ENCODE measurements around the gene ABCC11. TPM values are rescaled to one million over a fixed set of nuclear protein-coding genes. Genes with fewer than 3 reads are reported as not detected.

ABCC11 gene
- total RNA-seq, 6 experiments from 2014 or later: 0.05 to 0.26 (median 0.12) TPM; not detected in 3

GRCh38 chr16:48180868-48181480 is 66.4 kb downstream of the ABCC11 start:
- H3K27me3 Mint-ChIP-seq (ENCODE audit: insufficient read depth): peaks cover 29% of the 10 kb centered on the region
- H3K27ac Mint-ChIP-seq: no peak overlapping the region
- TF ChIP-seq, protein P1, sequence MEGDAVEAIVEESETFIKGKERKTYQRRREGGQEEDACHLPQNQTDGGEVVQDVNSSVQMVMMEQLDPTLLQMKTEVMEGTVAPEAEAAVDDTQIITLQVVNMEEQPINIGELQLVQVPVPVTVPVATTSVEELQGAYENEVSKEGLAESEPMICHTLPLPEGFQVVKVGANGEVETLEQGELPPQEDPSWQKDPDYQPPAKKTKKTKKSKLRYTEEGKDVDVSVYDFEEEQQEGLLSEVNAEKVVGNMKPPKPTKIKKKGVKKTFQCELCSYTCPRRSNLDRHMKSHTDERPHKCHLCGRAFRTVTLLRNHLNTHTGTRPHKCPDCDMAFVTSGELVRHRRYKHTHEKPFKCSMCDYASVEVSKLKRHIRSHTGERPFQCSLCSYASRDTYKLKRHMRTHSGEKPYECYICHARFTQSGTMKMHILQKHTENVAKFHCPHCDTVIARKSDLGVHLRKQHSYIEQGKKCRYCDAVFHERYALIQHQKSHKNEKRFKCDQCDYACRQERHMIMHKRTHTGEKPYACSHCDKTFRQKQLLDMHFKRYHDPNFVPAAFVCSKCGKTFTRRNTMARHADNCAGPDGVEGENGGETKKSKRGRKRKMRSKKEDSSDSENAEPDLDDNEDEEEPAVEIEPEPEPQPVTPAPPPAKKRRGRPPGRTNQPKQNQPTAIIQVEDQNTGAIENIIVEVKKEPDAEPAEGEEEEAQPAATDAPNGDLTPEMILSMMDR (IDR thresholded peaks at IDR 0.05): no peak
- DNase-seq: no peak
- H3K4me1 Mint-ChIP-seq (ENCODE audit: low read depth): no peaks in the 10 kb centered on the region
- no peaks in the 10 kb centered on the region for H3K36me3 Mint-ChIP-seq (ENCODE audit: low read depth)
- no peak overlapping the region for H3K4me3 Mint-ChIP-seq
- H3K9me3 Mint-ChIP-seq: no peaks in the 10 kb centered on the region

DNA sequence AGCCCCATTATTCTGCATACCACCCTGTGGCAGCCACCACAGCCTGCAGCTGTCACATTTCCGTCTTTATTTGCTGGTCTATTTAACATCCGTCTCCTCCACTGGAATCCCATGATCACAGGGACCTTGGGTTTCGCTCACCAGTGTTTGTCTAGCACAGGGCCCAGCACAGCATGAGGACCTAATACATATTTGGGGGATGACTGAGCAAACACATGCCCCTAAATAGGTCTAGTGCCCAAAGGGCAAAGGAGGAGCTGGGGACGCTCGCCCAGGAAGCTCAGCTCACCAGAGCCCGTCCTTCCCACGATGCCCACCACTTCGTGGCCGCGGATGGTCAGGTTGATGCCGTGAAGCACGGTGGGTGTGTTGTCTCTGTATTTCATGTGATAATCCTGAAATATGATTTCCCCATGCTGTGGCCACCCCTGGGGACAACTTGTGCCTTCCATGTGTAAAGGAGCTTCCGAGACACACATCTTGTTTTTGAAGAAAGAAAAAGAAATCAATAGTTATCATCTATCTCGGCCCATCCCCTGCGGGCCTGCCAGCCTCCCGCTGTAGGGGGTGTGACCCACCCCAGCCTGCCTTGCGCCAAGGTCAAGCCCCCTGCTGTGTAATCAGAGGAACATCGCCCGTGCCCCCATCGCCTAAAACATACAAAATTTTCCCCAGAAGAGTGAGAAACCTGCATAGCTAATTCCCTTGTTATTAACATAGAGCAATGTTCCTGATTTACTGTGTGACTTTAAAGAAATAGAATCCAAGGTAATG is 70.5 kb downstream of the ABCC11 start:
- Mint-ChIP-seq H3K36me3 (ENCODE audit: low read depth) (no peaks in the 10 kb centered on the region), H3K4me3 (no peak overlapping the region), H3K27me3 (ENCODE audit: insufficient read depth) (peaks cover 31% of the 10 kb centered on the region), H3K9me3 (no peaks in the 10 kb centered on the region), H3K27ac (no peak overlapping the region), H3K4me1 (ENCODE audit: low read depth) (no peaks in the 10 kb centered on the region)
- DNase-seq: no peak
- TF ChIP-seq, protein P1 (IDR thresholded peaks at IDR 0.05): no peak

DNA sequence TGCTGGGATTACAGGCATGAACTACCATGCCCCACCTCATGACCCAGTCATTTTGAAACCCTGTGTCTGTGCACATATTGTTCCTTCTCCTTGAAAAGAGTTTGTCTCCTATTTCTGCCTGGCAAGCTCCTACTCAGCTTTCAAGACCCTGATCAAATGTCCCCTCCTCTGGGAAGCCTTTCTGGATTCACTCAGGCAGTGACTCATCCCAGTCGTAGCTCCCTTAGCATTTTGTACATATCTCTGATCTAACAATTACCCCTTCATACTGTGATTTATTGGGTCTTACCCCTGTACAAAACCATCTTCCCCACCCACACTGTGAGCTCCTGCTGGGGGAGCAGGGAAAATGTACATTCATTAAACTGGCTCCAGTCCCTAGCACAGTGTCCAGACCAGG is 73.5 kb downstream of the ABCC11 start:
- no peaks in the 10 kb centered on the region for H3K9me3 Mint-ChIP-seq
- H3K4me3 Mint-ChIP-seq: no peak overlapping the region
- DNase-seq: no peak
- H3K27me3 Mint-ChIP-seq (ENCODE audit: insufficient read depth): peaks cover 29% of the 10 kb centered on the region
- H3K27ac Mint-ChIP-seq: no peak overlapping the region
- H3K4me1 Mint-ChIP-seq (ENCODE audit: low read depth): no peaks in the 10 kb centered on the region
- TF ChIP-seq, protein P1 (IDR thresholded peaks at IDR 0.05): no peak
- H3K36me3 Mint-ChIP-seq (ENCODE audit: low read depth): no peaks in the 10 kb centered on the region

DNA sequence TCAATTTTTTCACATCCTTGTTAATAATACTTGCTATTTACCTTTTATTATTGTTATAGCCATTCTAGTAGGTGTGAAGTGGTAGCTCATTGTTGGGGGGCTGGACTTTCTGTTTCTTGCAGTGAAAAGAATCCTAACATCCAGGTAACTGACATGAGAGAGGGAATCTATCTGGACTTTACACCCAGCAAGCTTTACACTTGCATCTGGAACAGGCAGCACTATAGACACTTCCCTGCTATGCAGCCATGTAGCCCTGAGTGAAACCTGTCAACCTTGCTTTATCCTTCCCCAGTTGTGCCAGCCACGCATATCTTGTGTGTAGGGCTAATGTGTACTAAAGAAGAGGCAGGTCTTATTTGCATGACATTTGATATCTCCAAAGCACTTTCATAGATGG is 74.7 kb downstream of the ABCC11 start:
- Mint-ChIP-seq H3K9me3 (no peaks in the 10 kb centered on the region), H3K4me3 (no peak overlapping the region), H3K27ac (no peak overlapping the region), H3K36me3 (ENCODE audit: low read depth) (no peaks in the 10 kb centered on the region), H3K4me1 (ENCODE audit: low read depth) (no peaks in the 10 kb centered on the region), H3K27me3 (ENCODE audit: insufficient read depth) (peaks cover 24% of the 10 kb centered on the region)
- TF ChIP-seq, protein P1 (IDR thresholded peaks at IDR 0.05): no peak
- no peak for DNase-seq

DNA sequence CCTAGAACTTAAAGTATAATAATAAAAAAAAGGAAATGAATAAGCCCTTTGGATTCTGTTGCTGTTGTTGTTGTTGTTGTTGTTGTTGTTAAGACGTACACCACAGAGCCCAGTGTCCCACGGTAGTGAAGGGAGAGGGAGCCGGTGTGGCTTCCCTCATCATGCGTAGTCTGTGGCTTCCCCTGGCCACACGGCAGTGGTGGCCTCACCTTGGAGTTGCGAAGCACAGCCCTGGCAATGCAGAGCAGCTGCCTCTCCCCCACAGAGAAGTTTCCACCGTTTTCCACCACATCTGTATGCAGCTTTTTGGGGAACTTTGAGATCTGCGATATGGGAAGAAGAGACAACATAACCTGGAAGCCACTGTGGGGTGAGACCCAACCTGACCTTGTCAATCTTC is 77.4 kb downstream of the ABCC11 start:
- 0 out of 2 replicates have a peak, but pooled peaks cover 4% of the 10 kb centered on the region for H3K36me3 Mint-ChIP-seq (ENCODE audit: low read depth)
- no peak overlapping the region for H3K27ac Mint-ChIP-seq
- H3K9me3 Mint-ChIP-seq: no peaks in the 10 kb centered on the region
- DNase-seq: no peak
- no peak overlapping the region for H3K4me3 Mint-ChIP-seq
- TF ChIP-seq, protein P1 (IDR thresholded peaks at IDR 0.05): no peak
- H3K27me3 Mint-ChIP-seq (ENCODE audit: insufficient read depth): peaks cover 12% of the 10 kb centered on the region
- peaks cover 15% of the 10 kb centered on the region for H3K4me1 Mint-ChIP-seq (ENCODE audit: low read depth)

Measured in HFFc6 (cell line).